Motor neuron (in vitro differentiated cells): ENCODE results near the gene KIAA0319L. TPM values are rescaled to one million over a fixed set of nuclear protein-coding genes. Genes with fewer than 3 reads are reported as not detected.
A peak's percentile ranks its signal among the peaks of the same experiment; 100 is the strongest.

Experiments
- ATAC-seq, 8 experiments: fragments of 200-7000 bp; cut with Tn5 transposase; replicated peaks in 6 of 8; 2 replicates each; pipeline ENCODE4 v1.8.0; 2021; ENCODE audit warnings: mild to moderate bottlenecking in 8 of 8, moderate library complexity in 8 of 8
- H3K27ac ChIP-seq, 2 donors: fragments of 250-450 bp; sonication (Bioruptor Pico); 2 replicates each; pipeline ENCODE4 v1.9.0; 2021; ENCODE audit warnings: antibody characterized with exemption in 2 of 2, mild to moderate bottlenecking in 2 of 2, moderate library complexity in 1 of 2
- H3K4me1 ChIP-seq, 2 donors: fragments of 250-450 bp; sonication (Bioruptor Pico); replicated peaks in 1 of 2; 2 replicates each; pipeline ENCODE4 v1.6.1; 2021; ENCODE audit warnings: antibody characterized with exemption in 2 of 2, mild to moderate bottlenecking in 2 of 2, moderate library complexity in 1 of 2
- H3K4me3 ChIP-seq, 5 donors: fragments of 250-450 bp; sonication (Bioruptor Pico); 2 replicates each; pipeline ENCODE4 v1.9.0; 2021; ENCODE audit warnings: antibody characterized with exemption in 5 of 5, mild to moderate bottlenecking in 5 of 5, moderate library complexity in 4 of 5
- WGBS, 10 experiments: fragments of 450-650 bp; shearing (Covaris generic); methylation state at CpG; one replicate each; pipeline ENCODE4 v1.0.0; 2022; 5-methylcytosine and 5-hydroxymethylcytosine counted together
- in situ Hi-C, 9 experiments: fragments of 400-800 bp; cut with MboI; loops; one replicate each; pipeline ENCODE4 v1.15.0; 2021; ENCODE audit warnings: low sequenced_read_pairs in 9 of 9, low pct_unique_long_range_greater_than_20kb in 2 of 9; ENCODE audit not compliant: unreplicated experiment in 9 of 9
- total RNA-seq, 8 experiments: library from RNA; unstranded; fragments of 300-600 nt; gene quantifications; 2 replicates each; pipeline versions ENCODE4 v1.2.3 to v1.2.4, GENCODE V29; 2022

KIAA0319L gene
- total RNA-seq, 8 experiments from 2014 or later = 48.2 to 71.6 (median 58.0) TPM

GRCh38 chr1:35576061-35576765, 19.0 kb upstream of the KIAA0319L start:
- Histone ChIP-seq H3K4me1 (peaks cover 0 to 7% of the 10 kb centered on the region in 2 donors), H3K4me3 (no peak overlapping the region), H3K27ac (no peak overlapping the region)
- ATAC-seq = no peak
- 52 to 100% (median 64%) methylated on average over 1 to 10 of the region's 10 CpGs; no CpG with 5 or more reads in 4 of the 10 experiments for WGBS, 10 experiments
- in situ Hi-C loops = loop anchor here in 3 of 9 experiments (10.0 kb wide), 2 partner anchors 139 to 149 kb away; partner anchors contain the start of gene C1orf216 (in 1 of the 3)

GRCh38 chr1:35575416-35575958, 18.3 kb upstream of the KIAA0319L start:
- Histone ChIP-seq H3K4me3 (no peak overlapping the region), H3K4me1 (peaks cover 0 to 7% of the 10 kb centered on the region in 2 donors), H3K27ac (no peak overlapping the region)
- no peak for ATAC-seq
- in situ Hi-C loops = loop anchor here in 3 of 9 experiments (10.0 kb wide), 2 partner anchors 139 to 149 kb away; partner anchors contain the start of gene C1orf216 (in 1 of the 3)
- 60 to 100% (median 84%) methylated on average over 1 to 5 of the region's 5 CpGs; no CpG with 5 or more reads in 4 of the 10 experiments for WGBS, 10 experiments

- peaks cover 0 to 7% of the 10 kb centered on the region in 2 donors for H3K4me1 ChIP-seq
- no peak overlapping the region for H3K4me3 ChIP-seq
- in situ Hi-C loops = loop anchor here in 5 of 9 experiments (10.0 to 25.0 kb wide), 3 partner anchors 137 to 150 kb away; partner anchors contain the start of gene C1orf216 (in 3 of the 5)
- no peak overlapping the region for H3K27ac ChIP-seq
- ATAC-seq = peak in 1 of 8 experiments; percentile 45
- WGBS, 10 experiments = 55 to 100% (median 67%) methylated on average over 1 to 17 of the region's 30 CpGs; no CpG with 5 or more reads in 2 of the 10 experiments
These were observed 17.6 kb upstream of the KIAA0319L start for GRCh38 chr1:35574655-35575415.

- no peak for ATAC-seq
- in situ Hi-C loops = loop anchor here in 5 of 9 experiments (10.0 to 25.0 kb wide), 3 partner anchors 138 to 151 kb away; partner anchors contain the start of gene C1orf216 (in 3 of the 5)
- H3K4me1 ChIP-seq = peaks cover 0 to 7% of the 10 kb centered on the region in 2 donors
- WGBS, 10 experiments = 23 to 72% (median 58%) methylated on average over 2 to 8 of the region's 48 CpGs; no CpG with 5 or more reads in 6 of the 10 experiments
- H3K27ac ChIP-seq = no peak overlapping the region
- no peak overlapping the region for H3K4me3 ChIP-seq
These were observed 17.0 kb upstream of the KIAA0319L start for GRCh38 chr1:35574125-35574654.

GRCh38 chr1:35573198-35574124, 16.3 kb upstream of the KIAA0319L start, which contains the start of gene TFAP2E:
TSS of gene TFAP2E (plus strand) at chr1:35573314. CDS start at chr1:35573578, 264 bp downstream.
- in situ Hi-C loops = loop anchor here in 5 of 9 experiments (10.0 to 25.0 kb wide), 3 partner anchors 139 to 151 kb away; partner anchors contain the start of gene C1orf216 (in 3 of the 5)
- WGBS, 10 experiments = 0 to 26% (median 3%) methylated on average over 1 to 46 of the region's 95 CpGs; no CpG with 5 or more reads in 5 of the 10 experiments
- H3K27ac ChIP-seq = no peak within 1 kb of the TSS
- peak within 1 kb of the TSS; percentile 23 to 36 (median 26) for H3K4me3 ChIP-seq
- H3K4me1 ChIP-seq = peaks cover 0 to 7% of the 10 kb centered on the region in 2 donors
- ATAC-seq = peak; percentile 53 to 77 (median 66)

GRCh38 chr1:35572296-35572695, 15.1 kb upstream of the KIAA0319L start:
- Histone ChIP-seq H3K4me3 (no peak overlapping the region), H3K27ac (no peak overlapping the region), H3K4me1 (peaks cover 0 to 7% of the 10 kb centered on the region in 2 donors)
- ATAC-seq = peak in 2 of 8 experiments; percentile 24 to 40
- 60 to 90% (median 71%) methylated on average over 1 to 2 of the region's 2 CpGs; no CpG with 5 or more reads in 6 of the 10 experiments for WGBS, 10 experiments
- in situ Hi-C loops = loop anchor here in 5 of 9 experiments (10.0 to 25.0 kb wide), 3 partner anchors 140 to 153 kb away; partner anchors contain the start of gene C1orf216 (in 3 of the 5)

GRCh38 chr1:35571263-35571662, 14.1 kb upstream of the KIAA0319L start:
- Histone ChIP-seq H3K27ac (no peak overlapping the region), H3K4me3 (no peak overlapping the region), H3K4me1 (peaks cover 0 to 7% of the 10 kb centered on the region in 2 donors)
- WGBS, 10 experiments = 64 to 100% (median 85%) methylated on average over 1 to 8 of the region's 8 CpGs; no CpG with 5 or more reads in 1 of the 10 experiments
- no peak for ATAC-seq
- in situ Hi-C loops = loop anchor here in 5 of 9 experiments (10.0 to 25.0 kb wide), 3 partner anchors 141 to 154 kb away; partner anchors contain the start of gene C1orf216 (in 3 of the 5)

GRCh38 chr1:35570589-35571137, 13.5 kb upstream of the KIAA0319L start:
- peaks cover 0 to 7% of the 10 kb centered on the region in 2 donors for H3K4me1 ChIP-seq
- no peak for ATAC-seq
- in situ Hi-C loops = loop anchor here in 5 of 9 experiments (10.0 to 25.0 kb wide), 3 partner anchors 142 to 154 kb away; partner anchors contain the start of gene C1orf216 (in 3 of the 5)
- no peak overlapping the region for H3K27ac ChIP-seq
- no peak overlapping the region for H3K4me3 ChIP-seq
- 73 to 100% (median 85%) methylated on average over 3 to 10 of the region's 10 CpGs for WGBS, 10 experiments

- no peak overlapping the region for H3K27ac ChIP-seq
- ATAC-seq = peak in 1 of 8 experiments; percentile 26
- no peak overlapping the region for H3K4me3 ChIP-seq
- H3K4me1 ChIP-seq = peaks cover 0 to 7% of the 10 kb centered on the region in 2 donors
- in situ Hi-C loops = loop anchor here in 8 of 9 experiments (10.0 to 25.0 kb wide), 3 partner anchors 142 to 155 kb away; partner anchors contain the start of gene C1orf216 (in 3 of the 8)
- WGBS, 10 experiments = 10 to 75% (median 32%) methylated on average over 1 of the region's 1 CpG; no CpG with 5 or more reads in 4 of the 10 experiments
These were observed 12.7 kb upstream of the KIAA0319L start for GRCh38 chr1:35569936-35570335.

GRCh38 chr1:35568975-35569395, 11.8 kb upstream of the KIAA0319L start:
- Histone ChIP-seq H3K4me1 (peaks cover 0 to 7% of the 10 kb centered on the region in 2 donors), H3K27ac (no peak overlapping the region), H3K4me3 (no peak overlapping the region)
- ATAC-seq = peak; percentile 35 to 59 (median 49)
- 0 to 34% (median 13%) methylated on average over 2 to 4 of the region's 4 CpGs; no CpG with 5 or more reads in 4 of the 10 experiments for WGBS, 10 experiments
- in situ Hi-C loops = loop anchor here in 5 of 9 experiments (10.0 to 25.0 kb wide), 2 partner anchors 143 to 156 kb away; partner anchors contain the start of gene C1orf216 (in 2 of the 5)
